Common myeloid progenitor, CD34-positive (primary cell): Measurements from ENCODE around the gene GALNT2.
A peak's percentile ranks its signal among the peaks of the same experiment; 100 is the strongest.

ENCODE experiments used
- CTCF ChIA-PET: fragments of 350-600 bp; sonication (Branson Sonifier 250); formaldehyde crosslinking; loops from one replicate; lab custom pipeline; 2021; ENCODE audit warnings: antibody characterized with exemption; lab: Charles Lee
- POLR2A ChIA-PET: fragments of 350-600 bp; sonication (Branson Sonifier 250); formaldehyde crosslinking; loops from one replicate; lab custom pipeline; 2021; ENCODE audit warnings: antibody characterized with exemption; lab: Charles Lee
- DNase-seq, 3 donors: peaks; one replicate each; pipeline versions ENCODE4 v3.0.0 to v3.0.0-alpha.2; 2013
- H3K27ac ChIP-seq, 2 experiments: 1 replicate in 1 of 2; 2 replicates in 1 of 2; pipeline ENCODE4 v1.7.0; 2013; ENCODE audit warnings: inconsistent platforms in 2 of 2, low read length in 2 of 2, mild to moderate bottlenecking in 2 of 2, low read depth in 1 of 2, moderate library complexity in 1 of 2; ENCODE audit not compliant: severe bottlenecking in 2 of 2, insufficient read depth in 1 of 2, poor library complexity in 1 of 2
- H3K27me3 ChIP-seq, 5 experiments: replicated peaks in 2 of 5; 1 replicate in 3 of 5; 2 replicates in 2 of 5; pipeline versions ENCODE4 v1.6.1 to v1.7.0; 2013; ENCODE audit warnings: low read length in 4 of 5, mild to moderate bottlenecking in 2 of 5, moderate library complexity in 2 of 5, inconsistent platforms in 1 of 5; ENCODE audit not compliant: insufficient read depth in 5 of 5, control insufficient read depth in 4 of 5
- H3K36me3 ChIP-seq, 4 experiments: 1 replicate in 2 of 4; 2 replicates in 2 of 4; pipeline versions ENCODE4 v1.6.1 to v1.7.0; 2013; ENCODE audit warnings: low read length in 3 of 4, control low read depth in 1 of 4, mild to moderate bottlenecking in 1 of 4; ENCODE audit not compliant: control insufficient read depth in 4 of 4, insufficient read depth in 4 of 4
- H3K4me1 ChIP-seq, 4 experiments: 1 replicate in 3 of 4; 2 replicates in 1 of 4; pipeline versions ENCODE4 v1.6.1 to v1.7.1; 2013; ENCODE audit warnings: low read length in 3 of 4, mild to moderate bottlenecking in 3 of 4, control low read depth in 1 of 4, inconsistent platforms in 1 of 4, moderate library complexity in 1 of 4; ENCODE audit not compliant: control insufficient read depth in 4 of 4, insufficient read depth in 4 of 4; ENCODE audit errors: control extremely low read depth in 1 of 4
- H3K4me3 ChIP-seq, 7 experiments: 1 replicate in 4 of 7; 2 replicates in 3 of 7; pipeline versions ENCODE4 v1.5.1 to v1.7.0; 2013; ENCODE audit warnings: mild to moderate bottlenecking in 7 of 7, low read length in 6 of 7, moderate library complexity in 6 of 7, inconsistent platforms in 2 of 7, low read depth in 2 of 7, control low read depth in 1 of 7; ENCODE audit not compliant: insufficient read depth in 4 of 7, control insufficient read depth in 1 of 7; ENCODE audit errors: extremely low read depth in 1 of 7
- H3K9me3 ChIP-seq, 5 experiments: 1 replicate in 4 of 5; 2 replicates in 1 of 5; pipeline versions ENCODE4 v1.6.1 to v1.7.1; 2013; ENCODE audit warnings: low read length in 4 of 5, mild to moderate bottlenecking in 2 of 5, inconsistent platforms in 1 of 5, low read depth in 1 of 5, moderate library complexity in 1 of 5; ENCODE audit not compliant: control insufficient read depth in 4 of 5, insufficient read depth in 2 of 5; ENCODE audit errors: control extremely low read depth in 1 of 5
- WGBS: methylation state at CpG from one replicate; pipeline ENCODE4 v1.1.5; 2013; ENCODE audit not compliant: insufficient coverage; 5-methylcytosine and 5-hydroxymethylcytosine counted together

Gene GALNT2

DNA sequence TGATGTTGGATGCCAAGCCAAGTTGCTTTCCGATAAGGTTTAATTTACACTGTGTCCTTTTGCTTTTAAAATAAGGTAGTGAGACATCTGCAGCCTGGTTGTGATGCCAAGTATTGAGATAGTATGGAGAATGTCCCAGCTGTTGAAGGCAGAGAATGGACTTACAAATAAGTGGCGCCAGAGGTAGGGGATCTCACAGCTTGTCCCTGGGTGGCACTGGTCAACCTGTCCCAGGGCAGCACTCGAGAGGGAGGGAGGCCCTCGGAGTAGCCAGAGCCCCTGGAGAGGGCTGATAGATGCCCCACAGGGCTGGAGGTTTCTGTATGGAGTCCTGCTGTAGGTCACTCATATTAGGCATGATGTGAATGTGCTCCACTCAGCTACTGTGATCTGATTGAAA is 98.5 kb downstream of the GALNT2 start:
- no peaks in the 10 kb centered on the region for H3K9me3 ChIP-seq
- no peak overlapping the region for H3K27ac ChIP-seq
- H3K36me3 ChIP-seq: no peaks in the 10 kb centered on the region
- DNase-seq: no peak
- peaks cover 3 to 30% (median 18%) of the 10 kb centered on the region in 4 experiments for H3K4me1 ChIP-seq
- CTCF ChIA-PET: interaction anchor here (0.9 to 3.2 kb wide), 13 partner anchors 9 to 316 kb away, joined by 3 to 15 read pairs (median 3); no protein-coding TSS in a partner anchor
- POLR2A ChIA-PET: interaction anchor here (1.2 kb wide), 1 partner anchor 16 kb away, joined by 4 read pairs; no protein-coding TSS in a partner anchor
- WGBS: 90% methylated on average over 4 of the region's 4 CpGs
- no peak overlapping the region for H3K4me3 ChIP-seq
- H3K27me3 ChIP-seq: no peaks in the 10 kb centered on the region

DNA sequence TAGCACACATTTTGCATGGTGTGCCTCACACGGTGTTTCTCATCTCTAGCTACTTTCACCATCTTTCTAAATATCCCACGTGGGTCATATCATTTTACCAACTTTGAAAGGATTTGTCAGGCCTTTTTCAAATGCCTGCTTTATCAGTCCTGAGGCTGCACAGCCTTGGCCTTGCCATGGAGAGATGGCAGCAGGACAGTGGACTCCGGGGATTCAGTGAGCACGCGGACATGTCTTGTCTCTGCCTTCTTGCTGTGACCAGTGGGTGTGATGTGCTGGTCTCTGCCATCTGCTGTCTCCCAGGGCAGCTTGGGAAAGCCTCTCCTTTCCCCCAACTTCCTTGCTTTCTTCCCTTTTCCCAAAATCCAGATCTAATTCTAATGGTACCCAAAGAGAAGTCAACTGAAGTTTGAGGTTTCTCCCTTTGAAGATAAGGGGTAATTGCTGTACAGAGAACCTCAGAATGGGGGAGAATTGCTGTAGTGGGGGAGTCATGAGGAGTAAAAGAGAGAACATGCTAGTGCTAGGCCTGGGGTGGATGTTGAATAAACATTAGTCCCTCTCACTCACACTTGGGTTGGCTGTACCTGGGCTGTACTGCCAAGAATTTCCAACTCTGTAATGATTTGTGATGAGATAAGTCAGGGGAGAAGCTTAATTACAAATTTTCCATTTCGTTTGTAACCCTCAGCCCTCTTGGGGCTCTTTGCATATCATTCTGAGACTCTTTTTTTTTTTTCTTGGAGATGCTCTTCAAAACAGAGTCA is 99.5 kb downstream of the GALNT2 start:
- H3K27ac ChIP-seq: no peak overlapping the region
- POLR2A ChIA-PET: interaction anchor here (0.6 to 1.2 kb wide), 2 partner anchors 17 to 64 kb away, joined by 4 read pairs; no protein-coding TSS in a partner anchor
- H3K36me3 ChIP-seq: no peaks in the 10 kb centered on the region
- DNase-seq: no peak
- CTCF ChIA-PET: interaction anchor here (0.6 to 3.2 kb wide), 24 partner anchors 8 to 505 kb away, joined by 3 to 15 read pairs (median 3); no protein-coding TSS in a partner anchor
- WGBS: 100% methylated on average over 5 of the region's 6 CpGs
- H3K4me1 ChIP-seq: peaks cover 2 to 26% (median 13%) of the 10 kb centered on the region in 4 experiments
- H3K4me3 ChIP-seq: no peak overlapping the region
- no peaks in the 10 kb centered on the region for H3K9me3 ChIP-seq
- H3K27me3 ChIP-seq: no peaks in the 10 kb centered on the region

DNA sequence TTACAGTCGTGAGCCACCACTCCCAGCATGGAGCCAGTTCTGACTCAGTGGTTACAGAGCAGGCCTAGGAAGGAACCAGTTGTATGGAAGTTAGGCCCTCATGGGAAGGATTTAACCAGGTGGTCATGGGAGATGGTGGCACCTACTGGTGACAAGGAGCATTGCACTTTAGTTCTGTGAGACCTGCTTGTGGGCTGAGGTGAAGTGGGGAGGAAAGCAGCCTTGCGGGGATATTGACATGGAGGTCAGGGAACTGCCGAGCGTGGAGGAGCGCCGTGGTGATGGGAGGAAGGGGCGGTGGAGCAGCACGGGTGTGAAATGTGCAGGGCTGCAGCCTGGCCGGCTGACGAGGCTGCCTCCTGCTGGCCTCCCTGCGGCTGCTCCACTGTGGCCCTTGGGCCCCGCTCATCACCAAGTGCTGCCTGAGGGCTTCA is 100.4 kb downstream of the GALNT2 start:
- no peak overlapping the region for H3K4me3 ChIP-seq
- H3K27me3 ChIP-seq: no peaks in the 10 kb centered on the region
- peaks cover 2 to 30% (median 13%) of the 10 kb centered on the region in 4 experiments for H3K4me1 ChIP-seq
- H3K27ac ChIP-seq: no peak overlapping the region
- 91% methylated on average over 6 of the region's 12 CpGs for WGBS
- CTCF ChIA-PET: interaction anchor here (0.6 to 3.2 kb wide), 13 partner anchors 9 to 506 kb away, joined by 3 to 15 read pairs (median 4); no protein-coding TSS in a partner anchor
- H3K9me3 ChIP-seq: no peaks in the 10 kb centered on the region
- DNase-seq: peak; percentile 73 to 75 (median 74)
- POLR2A ChIA-PET: no interaction called here
- H3K36me3 ChIP-seq: no peaks in the 10 kb centered on the region

DNA sequence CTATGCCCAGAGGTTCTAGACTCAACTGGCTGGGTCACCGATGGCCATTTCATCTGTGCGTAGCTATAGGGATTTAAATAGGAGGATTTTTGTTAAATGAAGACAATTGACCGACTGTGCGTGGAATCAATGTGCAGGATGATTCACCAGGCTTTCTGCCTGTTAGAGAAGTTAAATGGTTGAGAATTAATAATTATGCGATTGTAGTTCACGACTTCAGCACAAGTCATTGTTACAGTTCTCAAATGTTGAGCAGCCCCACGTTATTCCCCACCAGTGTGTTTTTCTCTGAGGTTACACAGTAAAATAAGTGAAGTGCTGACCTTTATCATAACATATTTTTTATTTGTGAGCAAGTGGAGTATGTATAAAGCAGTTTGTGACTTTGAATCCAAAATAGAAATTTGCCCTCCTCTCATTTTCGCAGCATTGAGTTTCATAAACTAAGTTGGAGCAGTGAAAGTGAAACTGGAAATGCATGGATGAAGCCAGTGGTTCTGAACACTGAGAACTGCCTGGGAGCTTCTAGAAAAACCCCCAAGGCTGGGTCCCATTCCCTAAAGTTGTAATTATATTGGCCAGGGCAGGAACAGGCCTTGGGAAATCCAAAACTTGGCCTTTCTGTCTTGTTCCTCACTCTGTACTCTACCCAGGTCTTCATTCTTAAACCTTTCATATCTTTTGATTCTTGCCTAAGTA is 102.6 kb downstream of the GALNT2 start:
- Histone ChIP-seq H3K36me3 (no peaks in the 10 kb centered on the region), H3K27me3 (no peaks in the 10 kb centered on the region), H3K27ac (peak overlapping the region; percentile 61 to 79), H3K4me3 (peak overlapping the region in 6 of 7 experiments; percentile 14 to 78 (median 53)), H3K9me3 (no peaks in the 10 kb centered on the region), H3K4me1 (peaks cover 3 to 44% (median 22%) of the 10 kb centered on the region in 4 experiments)
- CTCF ChIA-PET: interaction anchor here (0.6 kb wide), 1 partner anchor 13 kb away, joined by 3 read pairs; no protein-coding TSS in a partner anchor
- 75% methylated on average over 4 of the region's 8 CpGs for WGBS
- POLR2A ChIA-PET: interaction anchor here (0.6 kb wide), 2 partner anchors 17 to 58 kb away, joined by 3 read pairs; no protein-coding TSS in a partner anchor
- DNase-seq: peak; percentile 34 to 67 (median 57)

DNA sequence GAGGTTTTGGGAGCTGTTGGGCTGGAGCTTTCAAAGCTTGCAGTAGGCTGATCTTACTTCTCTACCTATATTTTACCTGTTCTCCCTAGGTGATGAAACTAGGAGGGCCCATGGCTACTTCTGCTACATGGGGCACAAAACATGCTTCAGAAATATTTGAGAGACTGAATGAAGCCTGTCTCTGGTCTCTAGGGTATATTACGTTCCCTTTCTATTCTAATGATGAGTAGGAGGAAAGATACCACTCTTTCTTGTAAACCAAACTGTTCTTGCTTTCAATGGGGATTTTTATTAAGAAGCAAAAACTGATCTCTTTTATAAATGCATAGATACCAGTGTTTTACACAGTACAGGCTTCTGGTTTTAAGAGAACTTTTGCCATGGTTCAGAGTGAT is 103.1 kb downstream of the GALNT2 start:
- Histone ChIP-seq H3K27ac (peak overlapping the region; percentile 61 to 79), H3K4me1 (peaks cover 6 to 49% (median 28%) of the 10 kb centered on the region in 4 experiments), H3K36me3 (no peaks in the 10 kb centered on the region), H3K27me3 (no peaks in the 10 kb centered on the region), H3K9me3 (no peaks in the 10 kb centered on the region), H3K4me3 (peak overlapping the region in 5 of 7 experiments; percentile 16 to 78 (median 59))
- POLR2A ChIA-PET: interaction anchor here (0.6 kb wide), 1 partner anchor 59 kb away, joined by 3 read pairs; no protein-coding TSS in a partner anchor
- CTCF ChIA-PET: no interaction called here
- no CpG with 5 or more reads among the region's 1 CpG for WGBS
- DNase-seq: no peak

DNA sequence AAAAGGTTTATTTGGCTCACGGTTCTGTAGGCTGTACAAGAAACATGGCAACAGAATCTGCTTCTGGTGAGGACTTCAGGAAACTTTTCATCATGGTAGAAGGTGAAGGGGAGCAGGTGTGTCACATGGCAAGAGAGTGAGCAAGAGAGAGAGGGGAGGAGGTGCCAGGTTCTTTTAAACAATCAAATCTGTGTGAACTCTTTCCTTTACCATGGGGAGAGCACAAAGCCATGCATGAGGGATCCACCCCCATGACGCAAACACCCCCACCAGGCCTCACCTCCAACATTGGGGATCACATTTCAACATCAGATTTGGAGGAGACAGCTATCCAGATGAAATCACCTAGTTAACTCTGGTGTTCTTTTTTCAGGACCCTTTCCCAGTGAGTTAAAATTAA is 103.6 kb downstream of the GALNT2 start:
- H3K27ac ChIP-seq: no peak overlapping the region
- no peaks in the 10 kb centered on the region for H3K9me3 ChIP-seq
- WGBS: 82% methylated on average over 2 of the region's 2 CpGs
- DNase-seq: no peak
- H3K4me3 ChIP-seq: no peak overlapping the region
- H3K27me3 ChIP-seq: no peaks in the 10 kb centered on the region
- CTCF ChIA-PET: interaction anchor here (1.3 kb wide), 1 partner anchor 132 kb away, joined by 5 read pairs; no protein-coding TSS in a partner anchor
- H3K4me1 ChIP-seq: peaks cover 7 to 52% (median 33%) of the 10 kb centered on the region in 4 experiments
- H3K36me3 ChIP-seq: no peaks in the 10 kb centered on the region
- POLR2A ChIA-PET: interaction anchor here (0.6 kb wide), 1 partner anchor 59 kb away, joined by 3 read pairs; no protein-coding TSS in a partner anchor
